IMR-90 (cell line): ENCODE measurements around the gene KCNQ1. TPM values are rescaled to one million over a fixed set of nuclear protein-coding genes. Genes with fewer than 3 reads are reported as not detected.

Experiments used
- ATAC-seq: fragments of 200-7000 bp; cut with Tn5 transposase; 2 replicates; pipeline ENCODE4 v1.9.1; 2020; ENCODE audit warnings: low read depth, mild to moderate bottlenecking, moderate library complexity
- BruUV-seq: library from RNA; stranded (reverse); fragments of 400-500 nt; replicated peaks from 2 replicates; lab custom pipeline; 2021; lab: Mats Ljungman, UMichigan
- CTCF ChIA-PET: fragments of 300-600 bp; formaldehyde crosslinking; extraction: SDS; loops from one replicate; lab custom pipeline; 2021; ENCODE audit warnings: antibody characterized with exemption; lab: Yijun Ruan, JAX
- POLR2A ChIA-PET: fragments of 300-600 bp; sonication (Branson Sonifier 250); formaldehyde crosslinking; loops from one replicate; lab custom pipeline; 2022; ENCODE audit warnings: antibody characterized with exemption; ENCODE audit not compliant: unreplicated experiment; lab: Charles Lee
- DNase-seq: peaks from one replicate; pipeline ENCODE4 v3.0.0; 2013
- H2AFZ ChIP-seq: replicated peaks from 2 replicates; pipeline ENCODE3; 2013; ENCODE audit warnings: low read length, mild to moderate bottlenecking; ENCODE audit not compliant: poor library complexity
- H2AK5ac ChIP-seq: 2 replicates; pipeline ENCODE4 v1.6.1; 2013; ENCODE audit warnings: low read depth, low read length, inconsistent platforms
- H2AK9ac ChIP-seq: replicated peaks from 2 replicates; pipeline ENCODE3; 2013; ENCODE audit warnings: mild to moderate bottlenecking, low read depth, low read length, moderate library complexity; ENCODE audit not compliant: poor library complexity
- H2BK120ac ChIP-seq: 2 replicates; pipeline ENCODE4 v1.6.1; 2013; ENCODE audit warnings: low read depth, low read length, inconsistent platforms
- H2BK15ac ChIP-seq: 3 replicates; pipeline ENCODE4 v1.6.1; 2013; ENCODE audit warnings: low read depth, low read length, inconsistent platforms
- H2BK20ac ChIP-seq: 2 replicates; pipeline ENCODE4 v1.6.1; 2013; ENCODE audit warnings: low read depth, mild to moderate bottlenecking, inconsistent platforms, low read length, moderate library complexity
- H2BK5ac ChIP-seq: 2 replicates; pipeline ENCODE4 v1.6.1; 2013; ENCODE audit warnings: mild to moderate bottlenecking, low read depth, low read length, inconsistent platforms; ENCODE audit not compliant: poor library complexity, severe bottlenecking
- H3K14ac ChIP-seq: replicated peaks from 2 replicates; pipeline ENCODE4 v1.6.1; 2013; ENCODE audit warnings: low read depth, low read length, inconsistent platforms
- H3K18ac ChIP-seq: 2 replicates; pipeline ENCODE4 v1.6.1; 2013; ENCODE audit warnings: low read depth, low read length, control low read depth
- H3K23ac ChIP-seq: 2 replicates; pipeline ENCODE4 v1.6.1; 2013; ENCODE audit warnings: low read depth, low read length, inconsistent platforms
- H3K27ac ChIP-seq: 2 replicates; pipeline ENCODE4 v1.5.1; 2013; ENCODE audit warnings: mild to moderate bottlenecking, control low read depth, low read length; ENCODE audit not compliant: insufficient read depth
- H3K27me3 ChIP-seq: 2 replicates; pipeline ENCODE4 v1.6.1; 2013; ENCODE audit warnings: low read length; ENCODE audit not compliant: control insufficient read depth, insufficient read depth
- H3K36me3 ChIP-seq: 2 replicates; pipeline ENCODE4 v1.6.1; 2013; ENCODE audit warnings: low read length, mixed read lengths; ENCODE audit not compliant: control insufficient read depth, insufficient read depth
- H3K4ac ChIP-seq: 2 replicates; pipeline ENCODE4 v1.6.1; 2013; ENCODE audit warnings: low read depth, low read length, inconsistent platforms
- H3K4me1 ChIP-seq: 2 replicates; pipeline ENCODE4 v1.6.1; 2013; ENCODE audit warnings: low read length, mixed read lengths; ENCODE audit not compliant: control insufficient read depth, insufficient read depth
- H3K4me2 ChIP-seq: 2 replicates; pipeline ENCODE4 v1.6.1; 2013; ENCODE audit warnings: low read depth, mild to moderate bottlenecking, control low read depth, low read length, moderate library complexity
- H3K4me3 ChIP-seq: 2 replicates; pipeline ENCODE4 v1.5.1; 2013; ENCODE audit warnings: low read depth, mild to moderate bottlenecking, control low read depth, low read length, moderate library complexity; ENCODE audit not compliant: insufficient read depth
- H3K56ac ChIP-seq: 2 replicates; pipeline ENCODE4 v1.6.1; 2013; ENCODE audit warnings: low read length, inconsistent platforms; ENCODE audit not compliant: insufficient read depth; ENCODE audit errors: extremely low read depth
- H3K79me1 ChIP-seq, 2 experiments: 2 replicates each; pipeline ENCODE4 v1.6.1; 2013; ENCODE audit warnings: low read length in 2 of 2, inconsistent platforms in 1 of 2, low read depth in 1 of 2
- H3K9ac ChIP-seq: 2 replicates; pipeline ENCODE4 v1.6.1; 2013; ENCODE audit warnings: low read depth, low read length, control low read depth
- H3K9me1 ChIP-seq: 2 replicates; pipeline ENCODE4 v1.6.1; 2013; ENCODE audit warnings: low read length, inconsistent platforms; ENCODE audit not compliant: insufficient read depth
- H3K9me3 ChIP-seq: 2 replicates; pipeline ENCODE4 v1.6.1; 2013; ENCODE audit warnings: low read length; ENCODE audit not compliant: control insufficient read depth, insufficient read depth
- H4K20me1 ChIP-seq: 2 replicates; pipeline ENCODE4 v1.6.1; 2013; ENCODE audit warnings: low read length, inconsistent platforms; ENCODE audit not compliant: insufficient read depth
- H4K5ac ChIP-seq: 2 replicates; pipeline ENCODE4 v1.6.1; 2013; ENCODE audit warnings: mild to moderate bottlenecking, low read depth, low read length, control low read depth
- H4K8ac ChIP-seq, 2 experiments: 2 replicates each; pipeline ENCODE4 v1.6.1; 2013; ENCODE audit warnings: low read depth in 2 of 2, low read length in 2 of 2, control low read depth in 1 of 2, inconsistent platforms in 1 of 2
- H4K91ac ChIP-seq: 2 replicates; pipeline ENCODE4 v1.6.1; 2013; ENCODE audit warnings: low read depth, low read length, inconsistent platforms; ENCODE audit not compliant: insufficient read depth
- RFX5 ChIP-seq: IDR thresholded peaks from 2 replicates; pipeline ENCODE4 v1.8.0; 2012; ENCODE audit warnings: low read depth, mild to moderate bottlenecking, low read length, moderate library complexity
- WGBS, 2 experiments: methylation state at CpG; one replicate each; pipeline versions ENCODE4 v1.1.5 to v1.1.7; 2013; ENCODE audit warnings: missing lambda C conversion rate in 2 of 2; ENCODE audit not compliant: insufficient read length in 1 of 2; ENCODE audit errors: extremely low coverage in 2 of 2; 5-methylcytosine and 5-hydroxymethylcytosine counted together
- dilution Hi-C: fragments of 300-500 bp; cut with HindIII; formaldehyde crosslinking; loops from one replicate; pipeline ENCODE4 v1.14.3; 2018; ENCODE audit warnings: low sequenced_read_pairs; ENCODE audit not compliant: unreplicated experiment
- in situ Hi-C: fragments of 300-500 bp; cut with MboI; formaldehyde crosslinking; loops from 3 replicates; pipeline ENCODE4 v1.14.3; 2019; ENCODE audit warnings: low sequenced_read_pairs, inconsistent platforms, mixed read lengths
- intact Hi-C: fragments of 100-400 bp; cut with micrococcal nuclease; formaldehyde crosslinking; loops from 2 replicates; pipeline ENCODE4 v1.10.0; 2022
- polyA plus RNA-seq, 3 experiments: library from polyadenylated mRNA; depleted of rRNA; stranded (reverse); fragments of >200 nt; gene quantifications; 2 replicates each; pipeline ENCODE4 v1.2.3, GENCODE V29; 2012; ENCODE audit warnings: low replicate concordance in 1 of 3
- total RNA-seq: library from RNA; depleted of rRNA; stranded (reverse); fragments of >200 nt; gene quantifications from 2 replicates; pipeline ENCODE4 v1.2.3, GENCODE V29; 2012

KCNQ1 gene
- total and polyA plus RNA-seq, 2 of the 4 experiments (the other 2 are of a cell fraction) = 0.07 TPM; not detected in 1

DNA sequence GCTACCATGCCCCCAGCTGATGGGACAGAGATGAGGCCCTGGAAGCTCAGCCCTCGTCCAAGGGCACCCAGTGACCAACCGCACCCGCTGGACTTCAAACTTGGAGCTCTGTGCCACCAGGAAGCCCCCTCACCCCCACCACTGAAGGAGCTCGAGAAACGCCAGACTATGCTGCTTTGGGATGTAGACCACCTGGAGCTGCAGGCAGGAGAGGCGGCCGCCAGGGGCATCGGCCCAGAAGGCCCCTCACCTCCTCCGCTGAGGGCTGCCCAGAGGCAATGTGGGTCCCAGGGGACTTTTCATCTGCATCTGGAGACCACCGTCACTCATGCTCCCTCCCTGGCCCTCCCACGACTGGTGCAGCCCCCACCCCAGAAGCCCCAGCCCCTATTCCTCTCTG lies 412.5 kb downstream of the KCNQ1 start:
- Histone ChIP-seq H3K9me1 (no peaks in the 10 kb centered on the region), H3K23ac (no peak overlapping the region), H3K4me3 (no peak overlapping the region), H4K8ac (no peak overlapping the region), H3K36me3 (no peaks in the 10 kb centered on the region), H4K5ac (no peak overlapping the region), H2AK5ac (no peak overlapping the region), H3K18ac (no peak overlapping the region), H3K79me1 (no peaks in the 10 kb centered on the region), H3K27me3 (peaks cover 63% of the 10 kb centered on the region), H2AK9ac (no peak overlapping the region), H2BK20ac (no peak overlapping the region), H3K14ac (no peak overlapping the region), H3K9ac (no peak overlapping the region), H2AFZ (no peak overlapping the region), H3K4me1 (peaks cover 2% of the 10 kb centered on the region; the same call in 1 of the 2 replicates), H2BK15ac (no peak overlapping the region), H2BK5ac (no peak overlapping the region), H3K56ac (no peak overlapping the region), H3K4ac (no peak overlapping the region), H3K4me2 (no peak overlapping the region), H4K20me1 (no peaks in the 10 kb centered on the region), H3K27ac (no peak overlapping the region), H2BK120ac (no peak overlapping the region), H4K91ac (no peak overlapping the region), H3K9me3 (no peaks in the 10 kb centered on the region)
- ChIA-PET CTCF (no interaction called here), POLR2A (no interaction called here)
- no peak for TF ChIP-seq RFX5
- no TSS peak for BruUV-seq
- 32% methylated on average over 5 of the region's 11 CpGs; no CpG with 5 or more reads in 1 of the 2 experiments for WGBS, 2 experiments
- in situ Hi-C loops = no loop called here
- ATAC-seq (no peak), DNase-seq (no peak)
- intact Hi-C loops = no loop called here
- dilution Hi-C loops = no loop called here
